B cell (primary cell): ENCODE measurements around the gene BCL2L13. TPM values are rescaled to one million over a fixed set of nuclear protein-coding genes. Genes with fewer than 3 reads are reported as not detected.
"Not testable (repeated sequence)": the region's sequence is repeated elsewhere in the genome, so short reads cannot be mapped to it uniquely, and the experiment has no call there.

Experiments used
- ATAC-seq: fragments of 200-7000 bp; cut with Tn5 transposase; one replicate; pipeline ENCODE4 v1.10.0; 2021; ENCODE audit warnings: low read depth, mild to moderate bottlenecking, moderate number of reproducible peaks, moderate library complexity
- CTCF ChIA-PET: fragments of 350-600 bp; sonication (Branson Sonifier 250); formaldehyde crosslinking; loops from one replicate; lab custom pipeline; 2021; ENCODE audit warnings: antibody characterized with exemption, inconsistent platforms; lab: Charles Lee
- POLR2A ChIA-PET: fragments of 350-600 bp; sonication (Branson Sonifier 250); formaldehyde crosslinking; loops from one replicate; lab custom pipeline; 2021; ENCODE audit warnings: antibody characterized with exemption; lab: Charles Lee
- DNase-seq: peaks from one replicate; pipeline ENCODE4 v3.0.0; 2013
- H2AFZ ChIP-seq: 2 replicates; pipeline ENCODE4 v1.6.1; 2012; ENCODE audit warnings: mild to moderate bottlenecking, low read depth, low read length; ENCODE audit not compliant: insufficient read depth, poor library complexity, severe bottlenecking
- H3K27ac ChIP-seq, 2 donors: 1 replicate in 1 of 2; 2 replicates in 1 of 2; pipeline ENCODE4 v1.5.1; 2012 to 2013; ENCODE audit warnings: low read length in 2 of 2, mild to moderate bottlenecking in 2 of 2, moderate library complexity in 1 of 2
- H3K27me3 ChIP-seq, 4 experiments: fragments of 200-600 bp in 1 of 4; sonication (generic) in 1 of 4; replicated peaks in 1 of 4; 1 replicate in 2 of 4; 2 replicates in 2 of 4; pipeline versions ENCODE4 v1.6.1 to v1.7.0; 2013 to 2016; ENCODE audit warnings: low read length in 3 of 4, mild to moderate bottlenecking in 2 of 4, mixed read lengths in 1 of 4, moderate library complexity in 1 of 4; ENCODE audit not compliant: insufficient read depth in 4 of 4, control insufficient read depth in 3 of 4; ENCODE audit errors: control extremely low read depth in 1 of 4
- H3K36me3 ChIP-seq, 2 experiments: replicated peaks in 1 of 2; 1 replicate in 1 of 2; 2 replicates in 1 of 2; pipeline versions ENCODE4 v1.6.1 to v1.7.1; 2013; ENCODE audit warnings: low read length in 1 of 2; ENCODE audit not compliant: insufficient read depth in 2 of 2, control insufficient read depth in 1 of 2; ENCODE audit errors: control extremely low read depth in 1 of 2, extremely low read depth in 1 of 2
- H3K4me1 ChIP-seq, 2 donors: fragments of 200-600 bp in 1 of 2; sonication (generic) in 1 of 2; 1 replicate in 1 of 2; 2 replicates in 1 of 2; pipeline versions ENCODE4 v1.5.1 to v1.6.1; 2013 to 2017; ENCODE audit warnings: low read length in 2 of 2; ENCODE audit not compliant: control insufficient read depth in 2 of 2, insufficient read depth in 2 of 2
- H3K4me2 ChIP-seq: replicated peaks from 2 replicates; pipeline ENCODE3; 2012; ENCODE audit warnings: mild to moderate bottlenecking, low read depth, low read length; ENCODE audit not compliant: poor library complexity, severe bottlenecking
- H3K4me3 ChIP-seq, 5 experiments: fragments of 200-600 bp in 1 of 5; sonication (generic) in 1 of 5; 1 replicate in 3 of 5; 2 replicates in 2 of 5; pipeline versions ENCODE4 v1.5.1 to v1.7.0; 2011 to 2016; ENCODE audit warnings: low read length in 4 of 5, mild to moderate bottlenecking in 4 of 5, low read depth in 2 of 5, control low read depth in 1 of 5, moderate library complexity in 1 of 5; ENCODE audit not compliant: insufficient read depth in 1 of 5; ENCODE audit errors: control extremely low read depth in 1 of 5, extremely low read depth in 1 of 5
- H3K79me2 ChIP-seq: fragments of 200-600 bp; sonication (generic); one replicate; pipeline ENCODE4 v1.6.0; 2016; ENCODE audit warnings: low read length; ENCODE audit not compliant: control insufficient read depth, insufficient read depth
- H3K9ac ChIP-seq: fragments of 200-600 bp; sonication (generic); 2 replicates; pipeline ENCODE4 v1.6.1; 2017; ENCODE audit warnings: mild to moderate bottlenecking, low read length, moderate library complexity
- H3K9me3 ChIP-seq, 3 donors: one replicate each; pipeline versions ENCODE4 v1.6.1 to v1.7.1; 2013; ENCODE audit warnings: low read length in 2 of 3; ENCODE audit not compliant: control insufficient read depth in 2 of 3, insufficient read depth in 1 of 3; ENCODE audit errors: control extremely low read depth in 1 of 3
- H4K20me1 ChIP-seq: 2 replicates; pipeline ENCODE4 v1.6.0; 2012; ENCODE audit warnings: mild to moderate bottlenecking, low read length; ENCODE audit not compliant: insufficient read depth, control insufficient read depth, poor library complexity, severe bottlenecking
- H3K27ac Mint-ChIP-seq: one replicate; pipeline ENCODE4 v1.8.0; 2021; ENCODE audit warnings: mixed read lengths
- H3K27me3 Mint-ChIP-seq: one replicate; pipeline ENCODE4 v1.8.0; 2021; ENCODE audit warnings: mixed read lengths
- H3K4me1 Mint-ChIP-seq: one replicate; pipeline ENCODE4 v1.8.0; 2021; ENCODE audit warnings: mixed read lengths
- H3K4me3 Mint-ChIP-seq: one replicate; pipeline ENCODE4 v1.8.0; 2021; ENCODE audit warnings: mixed read lengths
- H3K9me3 Mint-ChIP-seq: one replicate; pipeline ENCODE4 v1.8.0; 2022; ENCODE audit warnings: mixed read lengths; ENCODE audit not compliant: insufficient read depth
- CTCF ChIP-seq: fragments of 200-600 bp; IDR thresholded peaks from one replicate; pipeline ENCODE4 v1.8.0; 2022; ENCODE audit warnings: antibody characterized with exemption, mild to moderate bottlenecking
- EZH2 ChIP-seq: IDR thresholded peaks from 2 replicates; pipeline ENCODE4 v1.6.1; 2012; ENCODE audit warnings: borderline replicate concordance, low read depth, mild to moderate bottlenecking, moderate library complexity, low read length; ENCODE audit not compliant: insufficient read depth, poor library complexity, severe bottlenecking
- WGBS: methylation state at CpG from one replicate; pipeline ENCODE4 v1.1.5; 2013; ENCODE audit warnings: missing lambda C conversion rate; ENCODE audit not compliant: insufficient coverage; 5-methylcytosine and 5-hydroxymethylcytosine counted together
- intact Hi-C: fragments of 100-400 bp; cut with micrococcal nuclease; formaldehyde crosslinking; loops from one replicate; pipeline ENCODE4 v1.10.0; 2022
- polyA plus RNA-seq: library from polyadenylated mRNA; depleted of rRNA; stranded (reverse); fragments of >200 nt; gene quantifications from 2 replicates; pipeline ENCODE4 v1.2.3, GENCODE V29; 2012
- total RNA-seq, 2 donors: library from RNA; stranded (reverse); fragments of 120-200 nt in 1 of 2; gene quantifications; 1 replicate in 1 of 2; 2 replicates in 1 of 2; pipeline versions ENCODE4 v1.2.3 to v1.2.4, GENCODE V29; 2013 to 2022

The BCL2L13 gene
- total and polyA plus RNA-seq, 2 donors (not counting 1 experiment from before 2014, with no cell fraction given): 19.2 to 29.9 TPM

GRCh38 chr22:17764036-17764435 lies 125.5 kb downstream of the BCL2L13 start:
- H3K4me3 Mint-ChIP-seq: no peak overlapping the region
- no peaks in the 10 kb centered on the region for H3K27me3 ChIP-seq
- no peak overlapping the region for H3K27ac Mint-ChIP-seq
- no peak overlapping the region for H3K4me3 ChIP-seq
- no peaks in the 10 kb centered on the region for H3K9me3 ChIP-seq
- H4K20me1 ChIP-seq: peaks cover under 1% of the 10 kb centered on the region
- H3K9me3 Mint-ChIP-seq: no peaks in the 10 kb centered on the region
- DNase-seq (no peak), ATAC-seq (no peak)
- peaks cover 7 to 14% of the 10 kb centered on the region in 2 donors for H3K4me1 ChIP-seq
- peaks cover 0 to under 1% of the 10 kb centered on the region in 2 experiments for H3K36me3 ChIP-seq
- no peak overlapping the region for H3K27ac ChIP-seq
- no peak overlapping the region for H2AFZ ChIP-seq
- TF ChIP-seq EZH2: no peak
- TF ChIP-seq CTCF: no peak
- ChIA-PET POLR2A (no interaction called here), CTCF (no interaction called here)
- H3K4me1 Mint-ChIP-seq: peaks cover 31% of the 10 kb centered on the region
- peaks cover 86% of the 10 kb centered on the region for H3K79me2 ChIP-seq
- 80% methylated on average over 5 of the region's 5 CpGs for WGBS
- intact Hi-C loops: loop anchor here (5.0 kb wide), 1 partner anchor 33 kb away; no protein-coding TSS in a partner anchor
- no peak overlapping the region for H3K9ac ChIP-seq
- H3K27me3 Mint-ChIP-seq: no peaks in the 10 kb centered on the region
- H3K4me2 ChIP-seq: no peak overlapping the region

- H3K9me3 ChIP-seq, H3K9ac ChIP-seq, H3K27ac ChIP-seq, H3K27me3 ChIP-seq, H2AFZ ChIP-seq, ATAC-seq, H3K27ac Mint-ChIP-seq, H3K4me3 Mint-ChIP-seq, POLR2A ChIA-PET, H3K36me3 ChIP-seq, H4K20me1 ChIP-seq, H3K9me3 Mint-ChIP-seq, H3K4me2 ChIP-seq, DNase-seq, H3K4me3 ChIP-seq, H3K27me3 Mint-ChIP-seq: not testable (repeated sequence)
- CTCF ChIA-PET: interaction anchor here (0.9 to 1.5 kb wide), 4 partner anchors 11 to 23 kb away, joined by 3 to 11 read pairs (median 4); no protein-coding TSS in a partner anchor
- peaks cover 36% of the 10 kb centered on the region for H3K4me1 Mint-ChIP-seq
- 67% methylated on average over 1 of the region's 5 CpGs for WGBS
- Histone ChIP-seq H3K4me1 (peaks cover 8 to 23% of the 10 kb centered on the region in 2 donors), H3K79me2 (peaks cover 86% of the 10 kb centered on the region)
- intact Hi-C loops: loop anchor here (5.0 kb wide), 1 partner anchor 32 kb away; no protein-coding TSS in a partner anchor
These were observed 126.3 kb downstream of the BCL2L13 start for GRCh38 chr22:17764852-17765251.
